Ovary (tissue), 3 donors: ENCODE data around the gene NANP.

Experiments
- POLR2A ChIP-seq: fragments of 450-650 bp; IDR thresholded peaks from one replicate; pipeline ENCODE4 v1.6.1; 2017; ENCODE audit warnings: antibody characterized with exemption, mild to moderate bottlenecking, moderate library complexity
- TF ChIP-seq, protein P1 (sequence below), 3 donors: fragments of 450-650 bp in 2 of 3; fragments of 200-600 bp in 1 of 3; IDR thresholded peaks; one replicate each; pipeline versions ENCODE4 v1.5.1 to v1.8.0; 2016 to 2022; ENCODE audit warnings: antibody characterized with exemption in 3 of 3, mild to moderate bottlenecking in 1 of 3
- donor health status: DM: no; HTN: no; CAD: no.

DNA sequence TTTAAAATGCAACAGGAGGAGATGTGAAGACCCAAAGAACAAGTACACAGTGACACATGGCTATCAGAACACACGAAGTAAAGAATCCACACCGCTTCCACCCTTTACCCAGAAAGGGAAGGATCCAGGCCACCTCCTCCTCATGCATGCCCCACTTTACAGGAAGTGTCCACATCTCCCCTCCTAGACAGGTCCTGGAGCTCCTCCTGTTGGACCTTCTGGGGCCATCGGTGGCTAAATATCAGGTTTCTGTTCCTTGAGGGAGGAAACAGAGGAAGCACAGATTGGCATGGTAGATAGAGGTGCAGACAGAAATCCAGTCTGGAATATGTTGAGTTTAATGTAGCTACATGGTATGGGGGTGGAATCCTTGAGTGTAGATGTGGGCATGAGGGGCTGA is 49.4 kb downstream of the NANP start:
- no peak for TF ChIP-seq POLR2A
- TF ChIP-seq, protein P1, sequence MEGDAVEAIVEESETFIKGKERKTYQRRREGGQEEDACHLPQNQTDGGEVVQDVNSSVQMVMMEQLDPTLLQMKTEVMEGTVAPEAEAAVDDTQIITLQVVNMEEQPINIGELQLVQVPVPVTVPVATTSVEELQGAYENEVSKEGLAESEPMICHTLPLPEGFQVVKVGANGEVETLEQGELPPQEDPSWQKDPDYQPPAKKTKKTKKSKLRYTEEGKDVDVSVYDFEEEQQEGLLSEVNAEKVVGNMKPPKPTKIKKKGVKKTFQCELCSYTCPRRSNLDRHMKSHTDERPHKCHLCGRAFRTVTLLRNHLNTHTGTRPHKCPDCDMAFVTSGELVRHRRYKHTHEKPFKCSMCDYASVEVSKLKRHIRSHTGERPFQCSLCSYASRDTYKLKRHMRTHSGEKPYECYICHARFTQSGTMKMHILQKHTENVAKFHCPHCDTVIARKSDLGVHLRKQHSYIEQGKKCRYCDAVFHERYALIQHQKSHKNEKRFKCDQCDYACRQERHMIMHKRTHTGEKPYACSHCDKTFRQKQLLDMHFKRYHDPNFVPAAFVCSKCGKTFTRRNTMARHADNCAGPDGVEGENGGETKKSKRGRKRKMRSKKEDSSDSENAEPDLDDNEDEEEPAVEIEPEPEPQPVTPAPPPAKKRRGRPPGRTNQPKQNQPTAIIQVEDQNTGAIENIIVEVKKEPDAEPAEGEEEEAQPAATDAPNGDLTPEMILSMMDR (IDR thresholded peaks at IDR 0.05): no peak
